CD4-positive, alpha-beta memory T cell (primary cell): Measurements from ENCODE around the gene MYO9A. TPM values are rescaled to one million over a fixed set of nuclear protein-coding genes. Genes with fewer than 3 reads are reported as not detected.

Source experiments
- CTCF ChIA-PET: fragments of 350-600 bp; sonication (Branson Sonifier 250); formaldehyde crosslinking; loops from one replicate; lab custom pipeline; 2021; ENCODE audit warnings: inconsistent platforms; ENCODE audit not compliant: partially characterized antibody; lab: Charles Lee
- POLR2A ChIA-PET: fragments of 350-600 bp; sonication (Branson Sonifier 250); formaldehyde crosslinking; loops from one replicate; lab custom pipeline; 2021; ENCODE audit not compliant: partially characterized antibody; lab: Charles Lee
- DNase-seq, 5 donors: peaks; one replicate each; pipeline versions ENCODE4 v3.0.0 to v3.0.0-alpha.2; 2020 to 2022; ENCODE audit warnings: mixed read lengths in 1 of 5
- H3K27ac ChIP-seq: one replicate; pipeline ENCODE4 v1.7.0; 2013; ENCODE audit warnings: low read depth, low read length
- H3K27me3 ChIP-seq: 2 replicates; pipeline ENCODE4 v1.7.0; 2013; ENCODE audit warnings: mild to moderate bottlenecking, low read length, moderate library complexity; ENCODE audit not compliant: insufficient read depth
- H3K36me3 ChIP-seq: 2 replicates; pipeline ENCODE4 v1.7.0; 2013; ENCODE audit warnings: mild to moderate bottlenecking, low read length, moderate library complexity; ENCODE audit not compliant: insufficient read depth
- H3K4me1 ChIP-seq: 2 replicates; pipeline ENCODE4 v1.7.0; 2013; ENCODE audit warnings: mild to moderate bottlenecking, low read length, moderate library complexity; ENCODE audit not compliant: insufficient read depth
- H3K4me3 ChIP-seq, 2 donors: one replicate each; pipeline ENCODE4 v1.7.0; 2013; ENCODE audit warnings: low read length in 2 of 2, mild to moderate bottlenecking in 1 of 2
- H3K9me3 ChIP-seq, 2 donors: one replicate each; pipeline ENCODE4 v1.7.0; 2013; ENCODE audit warnings: low read length in 2 of 2, control low read depth in 1 of 2; ENCODE audit not compliant: control insufficient read depth in 1 of 2
- H3K27ac Mint-ChIP-seq, 7 donors: one replicate each; pipeline ENCODE4 v1.8.0; 2020 to 2021; ENCODE audit warnings: mixed read lengths in 7 of 7, mild to moderate bottlenecking in 6 of 7, inconsistent platforms in 3 of 7, moderate library complexity in 3 of 7
- H3K27me3 Mint-ChIP-seq, 2 donors: one replicate each; pipeline ENCODE4 v1.8.0; 2020 to 2021; ENCODE audit warnings: mixed read lengths in 2 of 2
- H3K36me3 Mint-ChIP-seq, 2 donors: one replicate each; pipeline ENCODE4 v1.8.0; 2020 to 2021; ENCODE audit warnings: mixed read lengths in 2 of 2, inconsistent platforms in 1 of 2, mild to moderate bottlenecking in 1 of 2
- H3K4me1 Mint-ChIP-seq, 4 donors: one replicate each; pipeline ENCODE4 v1.8.0; 2020 to 2021; ENCODE audit warnings: mixed read lengths in 4 of 4, mild to moderate bottlenecking in 1 of 4
- H3K4me3 Mint-ChIP-seq, 8 donors: one replicate each; pipeline ENCODE4 v1.8.0; 2020 to 2021; ENCODE audit warnings: mixed read lengths in 8 of 8, mild to moderate bottlenecking in 7 of 8, moderate library complexity in 6 of 8, inconsistent platforms in 3 of 8
- H3K9me3 Mint-ChIP-seq, 8 donors: one replicate each; pipeline ENCODE4 v1.8.0; 2020 to 2021; ENCODE audit warnings: mixed read lengths in 8 of 8, mild to moderate bottlenecking in 5 of 8, inconsistent platforms in 3 of 8, moderate library complexity in 1 of 8
- intact Hi-C: fragments of 100-400 bp; cut with micrococcal nuclease; formaldehyde crosslinking; loops from one replicate; pipeline ENCODE4 v1.15.1; 2023
- polyA plus RNA-seq, 2 donors: library from polyadenylated mRNA; unstranded; fragments of 300-500 nt; fragmentation: Illumina TruSeq; gene quantifications; one replicate each; pipeline ENCODE4 v1.2.3, GENCODE V29; 2021
- total RNA-seq, 2 experiments: library from RNA; stranded (reverse); gene quantifications; one replicate each; pipeline ENCODE4 v1.2.3, GENCODE V29; 2021

MYO9A gene, protein sequence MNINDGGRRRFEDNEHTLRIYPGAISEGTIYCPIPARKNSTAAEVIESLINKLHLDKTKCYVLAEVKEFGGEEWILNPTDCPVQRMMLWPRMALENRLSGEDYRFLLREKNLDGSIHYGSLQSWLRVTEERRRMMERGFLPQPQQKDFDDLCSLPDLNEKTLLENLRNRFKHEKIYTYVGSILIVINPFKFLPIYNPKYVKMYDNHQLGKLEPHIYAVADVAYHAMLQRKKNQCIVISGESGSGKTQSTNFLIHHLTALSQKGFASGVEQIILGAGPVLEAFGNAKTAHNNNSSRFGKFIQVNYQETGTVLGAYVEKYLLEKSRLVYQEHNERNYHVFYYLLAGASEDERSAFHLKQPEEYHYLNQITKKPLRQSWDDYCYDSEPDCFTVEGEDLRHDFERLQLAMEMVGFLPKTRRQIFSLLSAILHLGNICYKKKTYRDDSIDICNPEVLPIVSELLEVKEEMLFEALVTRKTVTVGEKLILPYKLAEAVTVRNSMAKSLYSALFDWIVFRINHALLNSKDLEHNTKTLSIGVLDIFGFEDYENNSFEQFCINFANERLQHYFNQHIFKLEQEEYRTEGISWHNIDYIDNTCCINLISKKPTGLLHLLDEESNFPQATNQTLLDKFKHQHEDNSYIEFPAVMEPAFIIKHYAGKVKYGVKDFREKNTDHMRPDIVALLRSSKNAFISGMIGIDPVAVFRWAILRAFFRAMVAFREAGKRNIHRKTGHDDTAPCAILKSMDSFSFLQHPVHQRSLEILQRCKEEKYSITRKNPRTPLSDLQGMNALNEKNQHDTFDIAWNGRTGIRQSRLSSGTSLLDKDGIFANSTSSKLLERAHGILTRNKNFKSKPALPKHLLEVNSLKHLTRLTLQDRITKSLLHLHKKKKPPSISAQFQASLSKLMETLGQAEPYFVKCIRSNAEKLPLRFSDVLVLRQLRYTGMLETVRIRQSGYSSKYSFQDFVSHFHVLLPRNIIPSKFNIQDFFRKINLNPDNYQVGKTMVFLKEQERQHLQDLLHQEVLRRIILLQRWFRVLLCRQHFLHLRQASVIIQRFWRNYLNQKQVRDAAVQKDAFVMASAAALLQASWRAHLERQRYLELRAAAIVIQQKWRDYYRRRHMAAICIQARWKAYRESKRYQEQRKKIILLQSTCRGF (N-terminal part only)
- total RNA-seq, result 10 to 100 TPM; 37.9 to 44.0 TPM
- polyA plus RNA-seq, result 10 to 100 TPM in 1 of 2 donors, 1 to 10 TPM in 1; 7.8 to 18.1 TPM

DNA sequence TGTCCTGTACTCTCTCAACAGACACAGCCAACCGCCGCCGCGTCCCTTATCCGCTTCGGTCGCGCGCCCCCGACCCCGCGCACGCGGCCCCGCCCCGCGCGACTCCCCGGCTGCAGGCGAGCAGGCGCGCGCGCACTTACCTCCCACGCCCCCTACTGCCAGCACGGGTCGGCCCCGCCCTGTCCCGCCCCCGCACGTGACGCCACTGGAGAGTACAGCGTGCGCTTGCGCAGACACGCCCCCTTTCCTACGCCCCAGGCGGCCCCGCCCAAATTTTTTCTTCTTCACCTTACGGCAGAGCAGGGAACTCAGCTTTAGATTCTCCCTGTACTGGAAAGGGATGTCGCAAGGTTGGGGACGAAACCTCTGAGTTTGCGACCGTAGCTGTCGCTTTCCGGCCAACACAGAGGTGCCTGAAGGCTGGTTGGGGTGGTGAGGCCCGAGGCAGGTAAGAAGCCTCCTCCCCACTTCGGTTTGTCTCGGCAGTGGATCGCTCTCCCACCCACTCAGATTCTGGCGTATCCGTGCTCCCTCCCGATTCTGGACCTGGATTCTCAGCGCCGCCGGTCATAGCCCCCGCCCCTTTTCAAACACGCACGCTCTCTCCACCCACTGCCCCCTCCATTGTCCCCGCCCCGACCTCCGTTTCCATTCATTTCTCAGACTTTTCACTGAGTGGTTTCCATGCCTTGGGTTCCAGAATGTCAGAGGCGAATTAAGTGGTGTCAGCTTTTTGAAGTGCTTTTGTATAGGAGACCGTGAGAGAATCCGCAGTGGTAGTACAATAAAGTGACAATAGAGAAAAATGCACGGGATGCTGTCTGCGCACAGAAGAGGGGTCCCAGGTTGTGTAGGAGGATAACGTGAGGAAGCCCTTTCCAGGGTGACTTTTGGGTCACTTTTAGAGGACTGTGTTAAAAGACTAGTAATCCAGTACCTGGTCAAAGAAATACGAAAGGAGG is at the start of gene MYO9A, which contains the start of gene SENP8:
Gene MYO9A, minus strand, starts transcription at position 134 of the 962 bp plus-strand sequence. CDS start 71,587 bp downstream, outside the sequence.
Gene SENP8, plus strand, starts transcription at position 387 of the 962 bp plus-strand sequence. CDS start 21,221 bp downstream, outside the sequence.
- peaks cover 24 to 56% (median 37%) of the 10 kb centered on the region in 4 donors for H3K4me1 Mint-ChIP-seq
- H3K4me3 Mint-ChIP-seq, result peak within 1 kb of the TSS; percentile 93 to 100 (median 98)
- H3K36me3 Mint-ChIP-seq, result peaks cover 0 to 13% of the 10 kb centered on the region in 2 donors
- peak; percentile 97 to 98 (median 98) for DNase-seq
- no peaks in the 10 kb centered on the region for H3K36me3 ChIP-seq
- intact Hi-C loops, result loop anchor here (1.0 to 5.0 kb wide), 5 partner anchors 113 to 934 kb away; partner anchors contain the start of genes HEXA, NEO1, PARP6 and PKM
- peak within 1 kb of the TSS; percentile 94 for H3K27ac ChIP-seq
- no peaks in the 10 kb centered on the region for H3K27me3 Mint-ChIP-seq
- peak within 1 kb of the TSS; percentile 89 for H3K4me3 ChIP-seq
- POLR2A ChIA-PET, result interaction anchor here (0.7 to 1.5 kb wide), 4 partner anchors 50 to 112 kb away, joined by 3 to 6 read pairs (median 4); partner anchors contain the start of gene PKM
- H3K27ac Mint-ChIP-seq, result peak within 1 kb of the TSS; percentile 96 to 99 (median 99)
- H3K4me1 ChIP-seq, result peaks cover 23% of the 10 kb centered on the region
- no peaks in the 10 kb centered on the region for H3K9me3 ChIP-seq
- CTCF ChIA-PET, result interaction anchor here (0.6 kb wide), 1 partner anchor 9 kb away, joined by 3 read pairs; no protein-coding TSS in a partner anchor
- H3K27me3 ChIP-seq, result no peaks in the 10 kb centered on the region
- H3K9me3 Mint-ChIP-seq, result no peaks in the 10 kb centered on the region

DNA sequence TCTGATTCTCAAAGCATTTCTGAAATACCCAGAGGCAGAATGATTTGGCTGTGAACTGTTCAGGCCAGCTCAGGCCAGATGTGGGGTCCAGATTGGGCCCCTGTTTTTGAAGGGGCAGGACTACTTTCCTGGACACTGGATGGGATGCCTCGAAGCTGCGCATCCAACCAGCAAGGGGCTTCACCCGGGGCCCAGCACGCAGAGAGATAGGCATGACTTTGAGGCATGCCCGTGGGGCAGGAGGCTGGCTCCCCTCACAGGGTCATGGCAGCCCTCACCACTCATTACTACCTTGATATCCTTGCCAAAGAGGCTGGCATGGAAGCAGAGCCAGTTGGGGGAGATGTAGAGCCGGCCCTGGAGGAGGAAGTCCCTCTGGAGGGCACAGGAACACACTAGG is 49.5 kb upstream of the MYO9A start:
- no peaks in the 10 kb centered on the region for H3K27me3 ChIP-seq
- Mint-ChIP-seq H3K4me1 (peaks cover 0 to 2% (median 0%) of the 10 kb centered on the region in 4 donors), H3K9me3 (no peaks in the 10 kb centered on the region), H3K4me3 (no peak overlapping the region), H3K27me3 (peaks cover 0 to 2% of the 10 kb centered on the region in 2 donors), H3K27ac (no peak overlapping the region), H3K36me3 (no peaks in the 10 kb centered on the region)
- no peak overlapping the region for H3K4me3 ChIP-seq
- no peaks in the 10 kb centered on the region for H3K36me3 ChIP-seq
- ChIA-PET POLR2A (no interaction called here), CTCF (interaction anchor here (2.7 kb wide), 1 partner anchor 10 kb away, joined by 8 read pairs; no protein-coding TSS in a partner anchor)
- H3K27ac ChIP-seq, result no peak overlapping the region
- DNase-seq, result no peak
- intact Hi-C loops, result no loop called here
- H3K4me1 ChIP-seq, result peaks cover 7% of the 10 kb centered on the region
- H3K9me3 ChIP-seq, result no peaks in the 10 kb centered on the region

DNA sequence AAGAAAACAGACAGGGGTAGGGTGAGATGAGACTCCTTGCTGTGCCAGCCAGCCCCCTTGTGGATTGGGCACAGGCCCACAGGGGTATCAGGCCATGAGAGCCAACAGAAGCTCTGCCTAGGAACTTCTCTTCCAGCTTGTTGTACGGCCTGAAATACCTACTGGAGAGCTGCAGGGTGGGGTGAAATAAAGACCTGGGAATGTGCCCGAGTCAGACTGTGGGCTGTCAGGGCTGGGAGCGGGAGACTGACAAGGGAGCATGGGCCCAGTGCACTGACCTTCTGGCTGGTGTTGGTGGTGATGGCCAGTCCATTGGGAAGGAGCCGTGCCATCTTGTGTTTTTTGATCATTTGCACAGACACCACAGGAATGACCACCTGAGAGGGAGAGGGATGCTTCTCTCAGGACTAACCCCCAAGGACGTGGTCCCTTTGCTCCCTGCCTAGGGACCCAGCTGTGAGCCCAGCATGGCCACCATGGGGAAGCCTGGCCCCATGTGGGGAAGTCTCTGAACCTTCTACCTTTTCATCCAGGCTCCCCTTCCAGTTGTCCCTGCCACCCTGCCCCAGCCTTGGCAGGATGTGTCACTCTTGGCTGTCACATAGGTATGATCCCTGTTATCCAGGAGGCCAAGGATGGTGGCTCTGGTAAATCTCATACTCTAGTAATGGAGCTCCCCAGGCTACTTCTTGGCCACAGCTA is 48.9 kb upstream of the MYO9A start:
- no peaks in the 10 kb centered on the region for H3K27me3 ChIP-seq
- no peak overlapping the region for H3K4me3 Mint-ChIP-seq
- DNase-seq, result no peak
- intact Hi-C loops, result no loop called here
- no peaks in the 10 kb centered on the region for H3K9me3 Mint-ChIP-seq
- H3K4me1 ChIP-seq, result peaks cover 7% of the 10 kb centered on the region
- no peaks in the 10 kb centered on the region for H3K36me3 ChIP-seq
- no peaks in the 10 kb centered on the region for H3K9me3 ChIP-seq
- H3K27me3 Mint-ChIP-seq, result peaks cover 0 to 2% of the 10 kb centered on the region in 2 donors
- POLR2A ChIA-PET, result no interaction called here
- H3K4me3 ChIP-seq, result no peak overlapping the region
- peaks cover 0 to 2% (median 0%) of the 10 kb centered on the region in 4 donors for H3K4me1 Mint-ChIP-seq
- CTCF ChIA-PET, result interaction anchor here (1.9 to 2.7 kb wide), 2 partner anchors 10 to 11 kb away, joined by 7 to 8 read pairs; no protein-coding TSS in a partner anchor
- peak overlapping the region in 1 of 7 donors; percentile 36 for H3K27ac Mint-ChIP-seq
- no peak overlapping the region for H3K27ac ChIP-seq
- no peaks in the 10 kb centered on the region for H3K36me3 Mint-ChIP-seq

GRCh38 chr15:72163719-72164118 is 45.8 kb upstream of the MYO9A start:
- CTCF ChIA-PET, result interaction anchor here (0.8 kb wide), 1 partner anchor 420 kb away, joined by 4 read pairs; no protein-coding TSS in a partner anchor

DNA sequence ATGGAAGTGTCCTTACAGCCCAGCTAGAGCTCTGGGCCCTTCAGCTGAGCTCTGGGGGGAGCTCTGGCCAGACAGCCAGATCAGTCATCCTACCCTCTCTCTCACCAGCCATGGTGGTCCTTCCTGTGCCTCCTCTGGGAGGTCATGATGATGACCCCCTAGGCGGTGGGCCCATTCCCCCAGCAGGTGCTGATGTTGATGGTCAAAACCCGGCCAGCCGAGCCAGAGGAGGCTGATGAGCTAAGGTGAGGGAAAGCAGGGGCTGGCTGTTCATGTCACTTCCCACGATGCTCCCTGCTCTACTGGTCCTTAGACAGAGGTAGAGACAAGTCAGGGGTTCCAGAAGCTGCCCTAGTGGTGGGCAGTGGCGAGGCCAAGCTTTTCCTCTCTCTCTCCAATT is 44.6 kb upstream of the MYO9A start:
- H3K27me3 ChIP-seq, result no peaks in the 10 kb centered on the region
- no peaks in the 10 kb centered on the region for H3K36me3 ChIP-seq
- no peak overlapping the region for H3K27ac ChIP-seq
- Mint-ChIP-seq H3K9me3 (no peaks in the 10 kb centered on the region), H3K27me3 (peaks cover 0 to 2% of the 10 kb centered on the region in 2 donors), H3K4me3 (no peak overlapping the region), H3K36me3 (no peaks in the 10 kb centered on the region), H3K4me1 (no peaks in the 10 kb centered on the region), H3K27ac (no peak overlapping the region)
- no peak overlapping the region for H3K4me3 ChIP-seq
- no peaks in the 10 kb centered on the region for H3K9me3 ChIP-seq
- no peak for DNase-seq
- intact Hi-C loops, result no loop called here
- CTCF ChIA-PET, result interaction anchor here (1.3 kb wide), 1 partner anchor 11 kb away, joined by 3 read pairs; no protein-coding TSS in a partner anchor
- POLR2A ChIA-PET, result no interaction called here
- no peaks in the 10 kb centered on the region for H3K4me1 ChIP-seq

More at GRCh38 chr15:72163719-72164118, 45.8 kb upstream of the MYO9A start:
- no peaks in the 10 kb centered on the region for H3K9me3 ChIP-seq
- no peak overlapping the region for H3K4me3 Mint-ChIP-seq
- H3K4me1 ChIP-seq, result peaks cover 7% of the 10 kb centered on the region
- DNase-seq, result no peak
- intact Hi-C loops, result no loop called here
- POLR2A ChIA-PET, result no interaction called here
- no peaks in the 10 kb centered on the region for H3K9me3 Mint-ChIP-seq
- no peaks in the 10 kb centered on the region for H3K36me3 Mint-ChIP-seq
- no peak overlapping the region for H3K27ac Mint-ChIP-seq
- peaks cover 0 to 2% (median 0%) of the 10 kb centered on the region in 4 donors for H3K4me1 Mint-ChIP-seq
- H3K36me3 ChIP-seq, result no peaks in the 10 kb centered on the region
- peaks cover 2% of the 10 kb centered on the region in 2 donors for H3K27me3 Mint-ChIP-seq
- no peak overlapping the region for H3K4me3 ChIP-seq
- no peaks in the 10 kb centered on the region for H3K27me3 ChIP-seq
- no peak overlapping the region for H3K27ac ChIP-seq
